Heart left ventricle (tissue), 16 donors: ENCODE measurements around the gene AFF1. TPM values are rescaled to one million over a fixed set of nuclear protein-coding genes. Genes with fewer than 3 reads are reported as not detected.

ENCODE experiments used
- ATAC-seq, 4 donors: fragments of 200-7000 bp; cut with Tn5 transposase; one replicate each; pipeline ENCODE4 v1.9.1; 2020 to 2022; ENCODE audit warnings: moderate library complexity in 4 of 4, mild to moderate bottlenecking in 3 of 4, moderate number of reproducible peaks in 1 of 4
- DNase-seq, 5 donors: peaks; one replicate each; pipeline ENCODE4 v3.0.0-alpha.2; 2020
- H3K27ac ChIP-seq, 12 donors: fragments of 200-600 bp; sonication (generic) in 4 of 12; one replicate each; pipeline versions ENCODE4 v1.5.0 to v1.8.0; 2016 to 2022; ENCODE audit warnings: mild to moderate bottlenecking in 2 of 12
- H3K27me3 ChIP-seq, 9 donors: fragments of 200-600 bp; sonication (generic) in 2 of 9; one replicate each; pipeline versions ENCODE4 v1.5.1 to v1.8.0; 2016 to 2022; ENCODE audit warnings: mild to moderate bottlenecking in 3 of 9
- H3K36me3 ChIP-seq, 9 donors: fragments of 200-600 bp; sonication (generic) in 2 of 9; one replicate each; pipeline versions ENCODE4 v1.5.0 to v1.8.0; 2018 to 2022; ENCODE audit warnings: mild to moderate bottlenecking in 2 of 9
- H3K4me1 ChIP-seq, 12 donors: fragments of 200-600 bp; sonication (generic) in 4 of 12; one replicate each; pipeline versions ENCODE4 v1.5.0 to v1.8.0; 2016 to 2022; ENCODE audit warnings: mild to moderate bottlenecking in 3 of 12
- H3K4me3 ChIP-seq, 12 donors: fragments of 200-600 bp; sonication (generic) in 4 of 12; one replicate each; pipeline versions ENCODE4 v1.5.0 to v1.8.0; 2017 to 2022; ENCODE audit warnings: mild to moderate bottlenecking in 9 of 12, moderate library complexity in 4 of 12
- H3K9me3 ChIP-seq, 12 donors: fragments of 200-600 bp; sonication (generic) in 4 of 12; one replicate each; pipeline versions ENCODE4 v1.5.0 to v1.8.0; 2016 to 2022; ENCODE audit warnings: mild to moderate bottlenecking in 1 of 12
- CTCF ChIP-seq, 12 donors: fragments of 200-600 bp; sonication (generic) in 4 of 12; IDR thresholded peaks; one replicate each; pipeline versions ENCODE4 v1.5.0 to v1.8.0; 2018 to 2022; ENCODE audit warnings: antibody characterized with exemption in 12 of 12, mild to moderate bottlenecking in 5 of 12
- POLR2A ChIP-seq, 2 donors: fragments of 450-650 bp; IDR thresholded peaks; one replicate each; pipeline ENCODE4 v1.6.1; 2017; ENCODE audit warnings: antibody characterized with exemption in 2 of 2, mild to moderate bottlenecking in 2 of 2, moderate library complexity in 2 of 2
- WGBS, 4 donors: extraction: QIAGEN DNeasy Blood & Tissue Kit in 2 of 4; methylation state at CpG; one replicate each; pipeline versions ENCODE4 v1.1.5 to v1.1.7; 2013 to 2018; 5-methylcytosine and 5-hydroxymethylcytosine counted together
- intact Hi-C, 10 donors: fragments of 100-400 bp; cut with DNase I; formaldehyde crosslinking; loops; one replicate each; pipeline versions ENCODE4 v1.11.1 to v1.14.2; 2022
- polyA plus RNA-seq, 2 donors: library from polyadenylated mRNA; stranded (reverse); fragments of 200-250 nt; gene quantifications; one replicate each; pipeline ENCODE4 v1.2.3, GENCODE V29; 2013
- total RNA-seq, 9 donors: library from RNA; depleted of rRNA in 2 of 9; stranded (reverse); fragments of >200 nt in 2 of 9; fragmentation: NEBNext Ultra II Directional in 3 of 9; extraction: Animal tissue kit (Norgen Biotek cat#: 25700) in 3 of 9; gene quantifications; one replicate each; pipeline versions ENCODE4 v1.1.0 to v1.2.4, GENCODE V29; 2016 to 2023
- donor health status: ischemic (EF 13 %, LVEDD 7.1; RV severe dilation, severe dysfunction).
- donor health status: healthy with polysubstance abuse.
- donor health status: DM: no; HTN: yes; CAD: no.
- donor health status: DM: no; HTN: no; CAD: no.
- donor health status: ischemic (EF 25% LVEDD 6.9; RV normal size, moderate dysfunction).
- donor health status: ischemic (EF 25% LVEDD 5.7; RV mildly dilated, moderate dysfunction).
- donor health status: healthy.
- donor health status: DM: yes; HTN: yes; CAD: no.
- donor health status: ischemic (EF 35%, LVEDD 5.7; RV mildly dilated, moderate dysfunction).
- donor health status: nonischemic (EF 11% LVEDD 7.7; RV severe dilation, severe dysfunction).
- donor health status: DM: yes; HTN: yes; CAD: no.
- donor health status: PGD.
- donor health status: ischemic (EF 29% LVEDD 5.4; RV normal size, mild dysfunction).
- donor health status: nonischemic (EF 23%, LVEDD 6.1; RV moderate dilation, normal function).

The AFF1 gene
- total and polyA plus RNA-seq, 11 donors: 51.8 to 96.5 (median 72.8) TPM

GRCh38 chr4:86934147-86934770 lies 552 bp upstream of the AFF1 start:
- WGBS, 4 donors: 4 to 6% (median 4%) methylated on average over 15 of the region's 15 CpGs
- no peak for TF ChIP-seq POLR2A (IDR thresholded peaks at IDR 0.05)
- TF ChIP-seq CTCF (IDR thresholded peaks at IDR 0.05): no peak
- intact Hi-C loops: loop anchor here in 6 of 10 donors (1.0 to 5.0 kb wide), 5 partner anchors 73 to 288 kb away; partner anchors contain the start of gene KLHL8 (in 2 of the 6)
- Histone ChIP-seq H3K27ac (peak overlapping the region; percentile 79 to 100 (median 98)), H3K4me3 (peak overlapping the region; percentile 58 to 98 (median 94)), H3K36me3 (peaks cover 0 to 26% (median 8%) of the 10 kb centered on the region in 9 donors), H3K9me3 (no peaks in the 10 kb centered on the region), H3K4me1 (peaks cover 5 to 42% (median 29%) of the 10 kb centered on the region in 12 donors), H3K27me3 (no peaks in the 10 kb centered on the region)
- ATAC-seq (no peak), DNase-seq (no peak)

GRCh38 chr4:86935566-86935852 lies 698 bp downstream of the AFF1 start:
- 0 to 1% (median 0%) methylated on average over 8 to 16 of the region's 16 CpGs for WGBS, 4 donors
- H3K9me3 ChIP-seq: no peaks in the 10 kb centered on the region
- H3K4me1 ChIP-seq: peaks cover 6 to 54% (median 38%) of the 10 kb centered on the region in 12 donors
- H3K4me3 ChIP-seq: peak overlapping the region; percentile 58 to 98 (median 94)
- peak overlapping the region; percentile 87 to 100 (median 98) for H3K27ac ChIP-seq
- TF ChIP-seq CTCF (IDR thresholded peaks at IDR 0.05): no peak
- TF ChIP-seq POLR2A (IDR thresholded peaks at IDR 0.05): no peak
- peak in 2 of 5 donors; percentile 23 to 69 for DNase-seq
- peaks cover 0 to 17% (median 7%) of the 10 kb centered on the region in 9 donors for H3K36me3 ChIP-seq
- ATAC-seq: peak in 3 of 4 donors; percentile 3 to 17 (median 10)
- H3K27me3 ChIP-seq: no peaks in the 10 kb centered on the region
- intact Hi-C loops: loop anchor here in 9 of 10 donors (1.0 to 5.0 kb wide), 7 partner anchors 37 to 285 kb away; partner anchors contain the start of gene KLHL8 (in 1 of the 9)

- peaks cover 6 to 56% (median 38%) of the 10 kb centered on the region in 12 donors for H3K4me1 ChIP-seq
- intact Hi-C loops: loop anchor here in 9 of 10 donors (1.0 to 5.0 kb wide), 7 partner anchors 36 to 285 kb away; partner anchors contain the start of gene KLHL8 (in 1 of the 9)
- WGBS, 4 donors: 6 to 12% (median 8%) methylated on average over 36 of the region's 36 CpGs
- peaks cover 0 to 12% (median 5%) of the 10 kb centered on the region in 9 donors for H3K36me3 ChIP-seq
- peak; percentile 39 to 72 (median 60) for DNase-seq
- ATAC-seq: peak; percentile 21 to 55 (median 50)
- TF ChIP-seq POLR2A (IDR thresholded peaks at IDR 0.05) (peak in 1 of 2 donors; percentile 45), CTCF (IDR thresholded peaks at IDR 0.05) (no peak)
- H3K27ac ChIP-seq: peak overlapping the region; percentile 87 to 100 (median 98)
- H3K9me3 ChIP-seq: no peaks in the 10 kb centered on the region
- H3K27me3 ChIP-seq: no peaks in the 10 kb centered on the region
- peak overlapping the region; percentile 58 to 98 (median 94) for H3K4me3 ChIP-seq
These were observed 1.3 kb downstream of the AFF1 start for GRCh38 chr4:86935853-86936733.
